ENCODE data around the gene ALG10.
"Not testable (repeated sequence)": the region's sequence is repeated elsewhere in the genome, so short reads cannot be mapped to it uniquely, and the experiment has no call there.

The ALG10 gene, protein sequence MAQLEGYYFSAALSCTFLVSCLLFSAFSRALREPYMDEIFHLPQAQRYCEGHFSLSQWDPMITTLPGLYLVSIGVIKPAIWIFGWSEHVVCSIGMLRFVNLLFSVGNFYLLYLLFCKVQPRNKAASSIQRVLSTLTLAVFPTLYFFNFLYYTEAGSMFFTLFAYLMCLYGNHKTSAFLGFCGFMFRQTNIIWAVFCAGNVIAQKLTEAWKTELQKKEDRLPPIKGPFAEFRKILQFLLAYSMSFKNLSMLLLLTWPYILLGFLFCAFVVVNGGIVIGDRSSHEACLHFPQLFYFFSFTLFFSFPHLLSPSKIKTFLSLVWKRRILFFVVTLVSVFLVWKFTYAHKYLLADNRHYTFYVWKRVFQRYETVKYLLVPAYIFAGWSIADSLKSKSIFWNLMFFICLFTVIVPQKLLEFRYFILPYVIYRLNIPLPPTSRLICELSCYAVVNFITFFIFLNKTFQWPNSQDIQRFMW

DNA sequence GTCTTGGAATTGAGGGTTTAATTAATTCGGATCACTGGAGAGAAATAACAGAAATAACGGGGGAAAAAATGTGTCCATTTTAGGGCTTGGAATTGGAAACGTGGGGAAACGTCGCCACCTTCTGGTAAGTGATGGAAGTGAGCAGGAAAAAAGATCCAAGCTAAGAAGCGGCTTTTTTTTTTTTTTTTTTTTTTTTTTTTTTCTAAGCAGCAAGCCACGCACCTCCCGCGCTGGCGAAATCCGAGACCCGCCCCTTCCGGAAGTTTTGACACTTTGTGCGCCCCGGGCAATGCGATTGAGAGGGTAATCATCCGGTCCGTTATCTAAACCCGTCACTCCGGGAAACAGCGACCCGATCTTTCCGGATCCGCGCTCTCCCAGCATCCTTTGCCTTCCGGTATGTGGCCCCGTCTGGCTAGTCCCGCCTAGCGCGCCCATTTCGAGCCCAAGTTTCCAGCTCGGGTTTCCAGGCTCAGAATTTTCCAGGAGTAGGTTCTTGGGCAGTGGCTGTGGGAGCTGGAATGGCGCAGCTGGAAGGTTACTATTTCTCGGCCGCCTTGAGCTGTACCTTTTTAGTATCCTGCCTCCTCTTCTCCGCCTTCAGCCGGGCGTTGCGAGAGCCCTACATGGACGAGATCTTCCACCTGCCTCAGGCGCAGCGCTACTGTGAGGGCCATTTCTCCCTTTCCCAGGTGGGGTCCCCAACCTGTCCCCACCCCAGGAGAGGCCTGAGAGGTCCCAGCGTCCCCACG, at the start of gene ALG10:
TSS of gene ALG10 (plus strand) at position 418 of the 752 bp plus-strand sequence. CDS start at position 522, 104 bp downstream.
- no peaks in the 10 kb centered on the region for H3K27me3 ChIP-seq (ENCODE audit: low read depth, low read length)
- H3K4me1 ChIP-seq (ENCODE audit: low read length), result peaks cover 4% of the 10 kb centered on the region
- H3K27ac ChIP-seq (ENCODE audit: low read length), result peak within 1 kb of the TSS; percentile 42
- no peaks in the 10 kb centered on the region for H3K9me3 ChIP-seq (ENCODE audit: insufficient read depth, low read length)
- peak within 1 kb of the TSS; percentile 87 for H3K4me3 ChIP-seq (ENCODE audit: low read length)
- peaks cover 11% of the 10 kb centered on the region for H3K79me2 ChIP-seq (ENCODE audit: low read length)
- TF ChIP-seq, protein P1, sequence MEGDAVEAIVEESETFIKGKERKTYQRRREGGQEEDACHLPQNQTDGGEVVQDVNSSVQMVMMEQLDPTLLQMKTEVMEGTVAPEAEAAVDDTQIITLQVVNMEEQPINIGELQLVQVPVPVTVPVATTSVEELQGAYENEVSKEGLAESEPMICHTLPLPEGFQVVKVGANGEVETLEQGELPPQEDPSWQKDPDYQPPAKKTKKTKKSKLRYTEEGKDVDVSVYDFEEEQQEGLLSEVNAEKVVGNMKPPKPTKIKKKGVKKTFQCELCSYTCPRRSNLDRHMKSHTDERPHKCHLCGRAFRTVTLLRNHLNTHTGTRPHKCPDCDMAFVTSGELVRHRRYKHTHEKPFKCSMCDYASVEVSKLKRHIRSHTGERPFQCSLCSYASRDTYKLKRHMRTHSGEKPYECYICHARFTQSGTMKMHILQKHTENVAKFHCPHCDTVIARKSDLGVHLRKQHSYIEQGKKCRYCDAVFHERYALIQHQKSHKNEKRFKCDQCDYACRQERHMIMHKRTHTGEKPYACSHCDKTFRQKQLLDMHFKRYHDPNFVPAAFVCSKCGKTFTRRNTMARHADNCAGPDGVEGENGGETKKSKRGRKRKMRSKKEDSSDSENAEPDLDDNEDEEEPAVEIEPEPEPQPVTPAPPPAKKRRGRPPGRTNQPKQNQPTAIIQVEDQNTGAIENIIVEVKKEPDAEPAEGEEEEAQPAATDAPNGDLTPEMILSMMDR (IDR thresholded peaks at IDR 0.05; ENCODE audit: low read depth, low read length), result peak; percentile 53
- TF ChIP-seq EZH2phosphoT487 (IDR thresholded peaks at IDR 0.05; ENCODE audit: low read depth), result no peak
- no peaks in the 10 kb centered on the region for H3K36me3 ChIP-seq (replicated peaks; ENCODE audit: low read depth, low read length)
- no peaks in the 10 kb centered on the region for H4K20me1 ChIP-seq (ENCODE audit: insufficient read depth, low read length)
- peak within 1 kb of the TSS; percentile 87 for H3K4me2 ChIP-seq (ENCODE audit: low read length)
- peak within 1 kb of the TSS; percentile 99 for H2AFZ ChIP-seq (ENCODE audit: low read depth, low read length)
- H3K9ac ChIP-seq (ENCODE audit: low read length), result peak within 1 kb of the TSS; percentile 86

DNA sequence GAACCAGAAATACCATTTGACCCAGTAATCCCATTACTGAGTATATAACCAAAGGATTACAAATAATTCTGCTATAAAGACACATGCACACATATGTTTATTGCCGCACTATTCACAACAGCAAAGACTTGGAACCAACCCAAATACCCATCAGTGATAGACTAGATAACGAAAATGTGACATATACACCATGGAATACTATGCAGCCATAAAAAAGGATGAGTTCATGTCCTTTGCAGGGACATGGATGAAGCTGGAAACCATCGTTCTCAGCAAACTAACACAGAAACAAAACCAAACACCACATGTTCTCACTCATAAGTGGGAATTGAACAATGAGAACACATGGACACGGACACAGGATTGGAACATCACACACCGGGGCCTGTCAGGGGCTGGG, 49.4 kb upstream of the ALG10 start:
- not testable (repeated sequence) for H3K27me3 ChIP-seq (ENCODE audit: low read depth, low read length); H2AFZ ChIP-seq (ENCODE audit: low read depth, low read length); H3K79me2 ChIP-seq (ENCODE audit: low read length); H3K9me3 ChIP-seq (ENCODE audit: insufficient read depth, low read length); H3K4me2 ChIP-seq (ENCODE audit: low read length); H3K27ac ChIP-seq (ENCODE audit: low read length); H3K4me3 ChIP-seq (ENCODE audit: low read length); H3K9ac ChIP-seq (ENCODE audit: low read length); H4K20me1 ChIP-seq (ENCODE audit: insufficient read depth, low read length); H3K36me3 ChIP-seq (replicated peaks; ENCODE audit: low read depth, low read length); H3K4me1 ChIP-seq (ENCODE audit: low read length)

DNA sequence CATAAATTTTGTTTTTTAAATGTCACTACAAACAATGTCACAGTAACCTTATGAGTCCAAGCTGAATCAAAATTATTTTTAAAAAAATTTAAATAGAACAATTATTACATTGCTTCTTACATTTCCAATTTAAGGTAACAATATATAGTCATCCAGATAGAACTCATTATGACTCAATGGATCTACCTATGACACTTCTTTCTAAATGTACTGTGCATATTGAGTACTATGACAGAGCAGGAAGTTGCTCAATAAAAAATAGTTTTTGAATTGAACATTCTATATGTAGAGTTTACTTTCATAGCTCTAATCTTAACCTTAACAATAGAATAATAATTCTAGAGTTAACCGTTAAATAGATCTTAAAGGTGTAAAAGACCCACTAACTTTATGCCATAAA, 44.4 kb upstream of the ALG10 start:
- no peaks in the 10 kb centered on the region for H3K4me1 ChIP-seq (ENCODE audit: low read length)
- H3K9ac ChIP-seq (ENCODE audit: low read length), result no peak overlapping the region
- H3K9me3 ChIP-seq (ENCODE audit: insufficient read depth, low read length), result no peaks in the 10 kb centered on the region
- H2AFZ ChIP-seq (ENCODE audit: low read depth, low read length), result no peak overlapping the region
- H3K79me2 ChIP-seq (ENCODE audit: low read length), result no peaks in the 10 kb centered on the region
- H3K4me3 ChIP-seq (ENCODE audit: low read length), result no peak overlapping the region
- no peaks in the 10 kb centered on the region for H3K36me3 ChIP-seq (replicated peaks; ENCODE audit: low read depth, low read length)
- TF ChIP-seq, protein P1 (IDR thresholded peaks at IDR 0.05; ENCODE audit: low read depth, low read length), result no peak
- TF ChIP-seq EZH2phosphoT487 (IDR thresholded peaks at IDR 0.05; ENCODE audit: low read depth), result no peak
- no peaks in the 10 kb centered on the region for H4K20me1 ChIP-seq (ENCODE audit: insufficient read depth, low read length)
- H3K27me3 ChIP-seq (ENCODE audit: low read depth, low read length), result no peaks in the 10 kb centered on the region
- no peak overlapping the region for H3K27ac ChIP-seq (ENCODE audit: low read length)
- H3K4me2 ChIP-seq (ENCODE audit: low read length), result no peak overlapping the region

GRCh38 chr12:33988197-33988805, 34.0 kb upstream of the ALG10 start:
- no peaks in the 10 kb centered on the region for H3K79me2 ChIP-seq (ENCODE audit: low read length)
- no peaks in the 10 kb centered on the region for H3K27me3 ChIP-seq (ENCODE audit: low read depth, low read length)
- no peak overlapping the region for H3K4me2 ChIP-seq (ENCODE audit: low read length)
- no peaks in the 10 kb centered on the region for H4K20me1 ChIP-seq (ENCODE audit: insufficient read depth, low read length)
- no peak overlapping the region for H2AFZ ChIP-seq (ENCODE audit: low read depth, low read length)
- no peaks in the 10 kb centered on the region for H3K36me3 ChIP-seq (replicated peaks; ENCODE audit: low read depth, low read length)
- H3K9ac ChIP-seq (ENCODE audit: low read length), result no peak overlapping the region
- H3K27ac ChIP-seq (ENCODE audit: low read length), result no peak overlapping the region
- no peaks in the 10 kb centered on the region for H3K4me1 ChIP-seq (ENCODE audit: low read length)
- no peak for TF ChIP-seq EZH2phosphoT487 (IDR thresholded peaks at IDR 0.05; ENCODE audit: low read depth)
- TF ChIP-seq, protein P1 (IDR thresholded peaks at IDR 0.05; ENCODE audit: low read depth, low read length), result no peak
- no peaks in the 10 kb centered on the region for H3K9me3 ChIP-seq (ENCODE audit: insufficient read depth, low read length)
- no peak overlapping the region for H3K4me3 ChIP-seq (ENCODE audit: low read length)
